Ovary (tissue), 3 donors: Measurements from ENCODE around the gene COL23A1.

Experiments
- EP300 ChIP-seq: sonication (generic); formaldehyde crosslinking; IDR thresholded peaks from one replicate; pipeline ENCODE4 v1.6.1; 2017; ENCODE audit warnings: antibody characterized with exemption
- POLR2A ChIP-seq: fragments of 450-650 bp; IDR thresholded peaks from one replicate; pipeline ENCODE4 v1.6.1; 2017; ENCODE audit warnings: antibody characterized with exemption, mild to moderate bottlenecking, moderate library complexity
- TF ChIP-seq, protein P1 (sequence below), 3 donors: fragments of 450-650 bp in 2 of 3; fragments of 200-600 bp in 1 of 3; IDR thresholded peaks; one replicate each; pipeline versions ENCODE4 v1.5.1 to v1.8.0; 2016 to 2022; ENCODE audit warnings: antibody characterized with exemption in 3 of 3, mild to moderate bottlenecking in 1 of 3
- donor health status: DM: no; HTN: no; CAD: no.

GRCh38 chr5:178386336-178386931 lies 203.8 kb downstream of the COL23A1 start:
- TF ChIP-seq, protein P1, sequence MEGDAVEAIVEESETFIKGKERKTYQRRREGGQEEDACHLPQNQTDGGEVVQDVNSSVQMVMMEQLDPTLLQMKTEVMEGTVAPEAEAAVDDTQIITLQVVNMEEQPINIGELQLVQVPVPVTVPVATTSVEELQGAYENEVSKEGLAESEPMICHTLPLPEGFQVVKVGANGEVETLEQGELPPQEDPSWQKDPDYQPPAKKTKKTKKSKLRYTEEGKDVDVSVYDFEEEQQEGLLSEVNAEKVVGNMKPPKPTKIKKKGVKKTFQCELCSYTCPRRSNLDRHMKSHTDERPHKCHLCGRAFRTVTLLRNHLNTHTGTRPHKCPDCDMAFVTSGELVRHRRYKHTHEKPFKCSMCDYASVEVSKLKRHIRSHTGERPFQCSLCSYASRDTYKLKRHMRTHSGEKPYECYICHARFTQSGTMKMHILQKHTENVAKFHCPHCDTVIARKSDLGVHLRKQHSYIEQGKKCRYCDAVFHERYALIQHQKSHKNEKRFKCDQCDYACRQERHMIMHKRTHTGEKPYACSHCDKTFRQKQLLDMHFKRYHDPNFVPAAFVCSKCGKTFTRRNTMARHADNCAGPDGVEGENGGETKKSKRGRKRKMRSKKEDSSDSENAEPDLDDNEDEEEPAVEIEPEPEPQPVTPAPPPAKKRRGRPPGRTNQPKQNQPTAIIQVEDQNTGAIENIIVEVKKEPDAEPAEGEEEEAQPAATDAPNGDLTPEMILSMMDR (IDR thresholded peaks at IDR 0.05) = no peak
- TF ChIP-seq POLR2A (no peak), EP300 (no peak)
